GM23338 (cell line): ENCODE measurements around the gene CCL21. TPM values are rescaled to one million over a fixed set of nuclear protein-coding genes. Genes with fewer than 3 reads are reported as not detected.

Source experiments
- ATAC-seq: fragments of 200-7000 bp; cut with Tn5 transposase; 3 replicates; pipeline ENCODE4 v1.9.1; 2020
- DNase-seq: peaks from one replicate; pipeline ENCODE4 v3.0.0-alpha.2; 2015; ENCODE audit warnings: low spot score
- H2AFZ ChIP-seq: fragments of 200-600 bp; sonication (generic); 2 replicates; pipeline ENCODE4 v1.8.0; 2016; ENCODE audit warnings: antibody characterized with exemption, mild to moderate bottlenecking, moderate library complexity
- H3F3A ChIP-seq: fragments of 200-600 bp; sonication (generic); replicated peaks from 2 replicates; pipeline ENCODE4 v1.8.0; 2017; ENCODE audit warnings: antibody characterized with exemption, mixed run types, low read depth
- H3K27ac ChIP-seq: fragments of 200-600 bp; sonication (generic); 2 replicates; pipeline ENCODE4 v1.6.1; 2016; ENCODE audit warnings: low read depth
- H3K27me3 ChIP-seq: fragments of 200-600 bp; sonication (generic); 2 replicates; pipeline ENCODE4 v1.8.0; 2016; ENCODE audit warnings: mild to moderate bottlenecking, mixed run types, moderate library complexity; ENCODE audit not compliant: insufficient read depth
- H3K36me3 ChIP-seq: fragments of 200-600 bp; sonication (generic); 2 replicates; pipeline ENCODE4 v1.8.0; 2016; ENCODE audit warnings: mild to moderate bottlenecking; ENCODE audit not compliant: insufficient read depth
- H3K4me1 ChIP-seq: fragments of 200-600 bp; sonication (generic); 2 replicates; pipeline ENCODE4 v1.8.0; 2016; ENCODE audit warnings: mild to moderate bottlenecking, moderate library complexity; ENCODE audit not compliant: insufficient read depth
- H3K4me2 ChIP-seq: fragments of 200-600 bp; sonication (generic); 2 replicates; pipeline ENCODE4 v1.7.1; 2017; ENCODE audit warnings: mixed run types
- H3K4me3 ChIP-seq: fragments of 200-600 bp; sonication (generic); 2 replicates; pipeline ENCODE4 v1.6.1; 2016; ENCODE audit warnings: mixed run types
- H3K79me2 ChIP-seq: fragments of 200-600 bp; sonication (generic); replicated peaks from 2 replicates; pipeline ENCODE4 v1.8.0; 2017; ENCODE audit warnings: mild to moderate bottlenecking; ENCODE audit not compliant: insufficient read depth
- H3K9me2 ChIP-seq: fragments of 200-600 bp; sonication (generic); 2 replicates; pipeline ENCODE4 v1.8.0; 2017; ENCODE audit not compliant: insufficient read depth
- H4K20me1 ChIP-seq: fragments of 200-600 bp; sonication (generic); replicated peaks from 2 replicates; pipeline ENCODE4 v1.8.0; 2017; ENCODE audit warnings: mild to moderate bottlenecking; ENCODE audit not compliant: insufficient read depth
- H3K27ac Mint-ChIP-seq: 2 replicates; pipeline ENCODE4 v1.8.0; 2020; ENCODE audit warnings: inconsistent platforms, mild to moderate bottlenecking, moderate library complexity, mixed read lengths
- H3K27me3 Mint-ChIP-seq: 3 replicates; pipeline ENCODE4 v1.8.0; 2022; ENCODE audit warnings: low read depth, mild to moderate bottlenecking, moderate library complexity, mixed read lengths, inconsistent platforms; ENCODE audit not compliant: insufficient read depth, poor library complexity
- H3K36me3 Mint-ChIP-seq: 3 replicates; pipeline ENCODE4 v1.8.0; 2021; ENCODE audit warnings: low read depth, mild to moderate bottlenecking, inconsistent platforms, moderate library complexity, mixed read lengths
- H3K4me1 Mint-ChIP-seq: 3 replicates; pipeline ENCODE4 v1.8.0; 2020; ENCODE audit warnings: mild to moderate bottlenecking, inconsistent platforms, mixed read lengths
- H3K4me3 Mint-ChIP-seq: 3 replicates; pipeline ENCODE4 v1.8.0; 2021; ENCODE audit warnings: moderate library complexity, mild to moderate bottlenecking, inconsistent platforms, mixed read lengths
- H3K9me3 Mint-ChIP-seq: 3 replicates; pipeline ENCODE4 v1.8.0; 2020; ENCODE audit warnings: moderate library complexity, mild to moderate bottlenecking, inconsistent platforms, mixed read lengths
- CREB1 ChIP-seq: fragments of 250-450 bp; sonication (Bioruptor Pico); IDR thresholded peaks from 2 replicates; pipeline ENCODE4 v1.5.0; 2020; ENCODE audit warnings: low read depth, mild to moderate bottlenecking, moderate library complexity
- CTCF ChIP-seq, 2 experiments: fragments of 200-600 bp in 1 of 2; sonication (generic) in 1 of 2; conservative IDR thresholded peaks; 2 replicates each; pipeline versions ENCODE4 v1.5.1 to v1.6.1; 2016 to 2017; ENCODE audit warnings: antibody characterized with exemption in 2 of 2, low read depth in 2 of 2, mild to moderate bottlenecking in 2 of 2, moderate library complexity in 1 of 2
- ETS1 ChIP-seq: IDR thresholded peaks from 2 replicates; pipeline ENCODE4 v1.6.1; 2016; ENCODE audit warnings: antibody characterized with exemption
- EZH2 ChIP-seq: fragments of 200-600 bp; sonication (generic); IDR thresholded peaks from one replicate; pipeline ENCODE4 v1.8.0; 2017; ENCODE audit warnings: antibody characterized with exemption, mild to moderate bottlenecking, low read depth; ENCODE audit not compliant: unreplicated experiment
- EZH2phosphoT487 ChIP-seq: fragments of 200-600 bp; sonication (generic); IDR thresholded peaks from one replicate; pipeline ENCODE4 v1.8.1; 2018; ENCODE audit warnings: antibody characterized with exemption; ENCODE audit not compliant: unreplicated experiment
- JUNB ChIP-seq: IDR thresholded peaks from one replicate; pipeline ENCODE4 v1.6.1; 2016; ENCODE audit warnings: antibody characterized with exemption; ENCODE audit not compliant: unreplicated experiment
- NANOG ChIP-seq: IDR thresholded peaks from 2 replicates; pipeline ENCODE4 v1.6.1; 2016; ENCODE audit warnings: antibody characterized with exemption, borderline replicate concordance
- POLR2AphosphoS5 ChIP-seq: IDR thresholded peaks from 2 replicates; pipeline ENCODE4 v1.6.1; 2016; ENCODE audit warnings: antibody characterized with exemption, low read depth
- REST ChIP-seq: IDR thresholded peaks from one replicate; pipeline ENCODE4 v1.6.1; 2018; ENCODE audit warnings: antibody characterized with exemption; ENCODE audit not compliant: unreplicated experiment
- STAT1 ChIP-seq: IDR thresholded peaks from one replicate; pipeline ENCODE4 v1.6.1; 2016; ENCODE audit warnings: antibody characterized with exemption; ENCODE audit not compliant: unreplicated experiment
- ZNF114 ChIP-seq: fragments of 250-450 bp; sonication (Bioruptor Pico); IDR thresholded peaks from 2 replicates; pipeline ENCODE4 v1.5.0; 2020; ENCODE audit warnings: mild to moderate bottlenecking, moderate library complexity
- ZNF331 ChIP-seq: fragments of 250-450 bp; sonication (Bioruptor Pico); IDR thresholded peaks from 2 replicates; pipeline ENCODE4 v1.5.0; 2020; ENCODE audit warnings: low read depth, mild to moderate bottlenecking, moderate library complexity
- ZNF462 ChIP-seq: fragments of 250-450 bp; sonication (Bioruptor Pico); IDR thresholded peaks from 2 replicates; pipeline ENCODE4 v1.5.0; 2020; ENCODE audit warnings: mild to moderate bottlenecking, moderate library complexity
- polyA plus RNA-seq: library from polyadenylated mRNA; unstranded; fragments of >200 nt; fragmentation: Nextera tagmentation; extraction: Ambion mirVana; gene quantifications from 2 replicates; pipeline ENCODE4 v1.2.1, GENCODE V29; 2016
- total RNA-seq: library from RNA; depleted of rRNA; stranded (reverse); fragments of >200 nt; shearing (Covaris generic); gene quantifications from 2 replicates; pipeline ENCODE4 v1.2.3, GENCODE V29; 2014

CCL21 gene
- total and polyA plus RNA-seq, 2 experiments from 2014 or later = not detected

- peaks cover 9% of the 10 kb centered on the region for H3K27me3 Mint-ChIP-seq
- H3K4me3 Mint-ChIP-seq = no peak overlapping the region
- Histone ChIP-seq H3K9me2 (0 out of 2 replicates have a peak, but pooled peaks cover 4% of the 10 kb centered on the region), H3F3A (no peaks in the 10 kb centered on the region), H3K36me3 (no peaks in the 10 kb centered on the region), H3K27ac (no peak overlapping the region), H3K4me1 (no peaks in the 10 kb centered on the region), H4K20me1 (no peaks in the 10 kb centered on the region), H3K4me3 (no peak overlapping the region), H3K27me3 (no peaks in the 10 kb centered on the region), H3K4me2 (no peak overlapping the region), H2AFZ (no peak overlapping the region), H3K79me2 (no peaks in the 10 kb centered on the region)
- no peaks in the 10 kb centered on the region for H3K4me1 Mint-ChIP-seq
- no peak overlapping the region for H3K27ac Mint-ChIP-seq
- H3K36me3 Mint-ChIP-seq = no peaks in the 10 kb centered on the region
- DNase-seq (no peak), ATAC-seq (no peak)
- H3K9me3 Mint-ChIP-seq = no peaks in the 10 kb centered on the region
- no peak for TF ChIP-seq ZNF462
- TF ChIP-seq CREB1 (CRISPR knock-in tag) = no peak
- TF ChIP-seq CTCF (conservative IDR thresholded peaks at IDR 0.05; ENCODE audit: low read depth in 2 of 2) = no peak
- TF ChIP-seq POLR2AphosphoS5 = no peak
- no peak for TF ChIP-seq EZH2
- no peak for TF ChIP-seq NANOG
- TF ChIP-seq ZNF114 = no peak
- TF ChIP-seq ETS1 = no peak
- no peak for TF ChIP-seq REST
- TF ChIP-seq ZNF331 (CRISPR knock-in tag) = no peak
- TF ChIP-seq EZH2phosphoT487 = no peak
- TF ChIP-seq JUNB = no peak
- no peak for TF ChIP-seq STAT1
Observed at GRCh38 chr9:34712140-34712539, 2.2 kb upstream of the CCL21 start.
